ENCODE results near the gene ZNG1F. TPM values are rescaled to one million over a fixed set of nuclear protein-coding genes. Genes with fewer than 3 reads are reported as not detected.
"Not testable (repeated sequence)": the region's sequence is repeated elsewhere in the genome, so short reads cannot be mapped to it uniquely, and the experiment has no call there.

Gene ZNG1F
- total and polyA plus RNA-seq, 2 donors (not counting 1 experiment from before 2014, with no cell fraction given): 16.7 to 28.6 TPM

DNA sequence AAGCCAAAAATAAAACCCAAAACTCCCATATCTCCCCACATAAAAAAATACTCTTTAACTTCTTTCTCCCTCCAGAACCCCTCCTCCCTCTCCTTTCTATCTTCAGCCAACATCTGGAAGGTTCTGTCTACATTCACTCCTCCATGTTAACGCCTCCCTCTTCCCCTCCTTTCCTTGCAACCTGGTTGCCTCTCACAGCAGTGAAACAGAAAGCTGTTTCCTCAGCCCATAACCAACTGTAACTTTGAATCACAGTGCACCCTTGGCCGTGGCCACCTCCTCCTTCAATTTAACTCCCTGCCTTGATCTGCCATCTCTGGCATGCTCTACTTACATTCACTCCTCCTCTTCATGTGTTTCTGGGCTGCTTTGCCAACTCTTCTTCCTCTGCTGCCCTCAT lies 94.1 kb downstream of the ZNG1F start:
- H3K4me1 ChIP-seq (ENCODE audit: control insufficient read depth in 2 of 2, insufficient read depth in 2 of 2, low read length in 2 of 2); ATAC-seq (ENCODE audit: low read depth); H4K20me1 ChIP-seq (ENCODE audit: control insufficient read depth, insufficient read depth, low read length, poor library complexity, severe bottlenecking); H3K27ac Mint-ChIP-seq; H3K4me2 ChIP-seq (replicated peaks; ENCODE audit: low read depth, low read length, poor library complexity, severe bottlenecking); H3K27me3 ChIP-seq (replicated peaks in 1 of 4; ENCODE audit: control extremely low read depth in 1 of 4, control insufficient read depth in 3 of 4, insufficient read depth in 4 of 4, low read length in 3 of 4); CTCF ChIA-PET; H3K4me3 Mint-ChIP-seq; H2AFZ ChIP-seq (ENCODE audit: insufficient read depth, low read depth, low read length, poor library complexity, severe bottlenecking); H3K9me3 Mint-ChIP-seq (ENCODE audit: insufficient read depth); H3K9ac ChIP-seq (ENCODE audit: low read length); H3K4me1 Mint-ChIP-seq; POLR2A ChIA-PET; H3K9me3 ChIP-seq (ENCODE audit: control extremely low read depth in 1 of 3, control insufficient read depth in 2 of 3, insufficient read depth in 1 of 3, low read length in 2 of 3); intact Hi-C loops (cut with micrococcal nuclease); H3K79me2 ChIP-seq (ENCODE audit: control insufficient read depth, insufficient read depth, low read length); DNase-seq; H3K4me3 ChIP-seq (ENCODE audit: control extremely low read depth in 1 of 5, extremely low read depth in 1 of 5, insufficient read depth in 1 of 5, low read depth in 2 of 5, low read length in 4 of 5); H3K27ac ChIP-seq (ENCODE audit: low read length in 2 of 2); H3K36me3 ChIP-seq (replicated peaks in 1 of 2; ENCODE audit: control extremely low read depth in 1 of 2, control insufficient read depth in 1 of 2, extremely low read depth in 1 of 2, insufficient read depth in 2 of 2, low read length in 1 of 2); H3K27me3 Mint-ChIP-seq: not testable (repeated sequence)
- no CpG with 5 or more reads among the region's 2 CpGs for WGBS (ENCODE audit: insufficient coverage)

DNA sequence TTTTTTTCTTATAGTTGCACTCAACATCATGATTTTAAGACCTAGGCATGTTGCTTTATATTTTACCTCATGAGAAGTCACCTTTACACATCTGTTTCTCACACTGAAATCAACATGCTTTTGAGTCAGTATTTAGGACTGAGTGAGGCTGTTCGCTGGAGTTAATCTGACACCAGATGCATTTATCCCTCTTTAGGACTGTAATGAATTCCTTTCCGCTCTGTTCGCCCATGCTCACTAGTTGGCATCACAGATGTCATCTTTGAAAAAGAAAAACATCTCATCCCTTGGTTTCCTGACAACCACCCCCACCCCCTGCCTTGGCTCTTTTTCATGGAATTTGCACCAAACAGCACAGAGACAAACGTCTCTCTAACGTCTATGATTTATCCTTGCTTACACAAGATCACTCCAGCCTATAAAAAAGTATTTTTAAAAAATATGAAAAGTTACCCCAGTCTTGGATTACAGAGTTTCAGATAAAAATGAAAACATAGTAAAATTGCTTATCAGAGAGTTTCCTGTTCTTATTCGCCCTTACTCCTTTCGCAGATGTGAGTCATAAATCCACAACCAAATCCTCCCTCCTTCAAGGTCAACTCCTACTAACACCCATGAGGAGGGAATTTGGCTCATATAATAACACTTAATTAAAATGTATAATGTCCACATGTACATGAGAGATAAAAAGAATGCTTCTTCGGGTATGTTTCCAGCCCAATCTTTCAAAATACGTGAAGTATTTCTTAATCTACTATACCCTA lies 94.9 kb downstream of the ZNG1F start:
- H2AFZ ChIP-seq (ENCODE audit: insufficient read depth, low read depth, low read length, poor library complexity, severe bottlenecking); H3K9me3 Mint-ChIP-seq (ENCODE audit: insufficient read depth); H3K9ac ChIP-seq (ENCODE audit: low read length); H3K36me3 ChIP-seq (replicated peaks in 1 of 2; ENCODE audit: control extremely low read depth in 1 of 2, control insufficient read depth in 1 of 2, extremely low read depth in 1 of 2, insufficient read depth in 2 of 2, low read length in 1 of 2); intact Hi-C loops (cut with micrococcal nuclease); H3K9me3 ChIP-seq (ENCODE audit: control extremely low read depth in 1 of 3, control insufficient read depth in 2 of 3, insufficient read depth in 1 of 3, low read length in 2 of 3); H3K27ac ChIP-seq (ENCODE audit: low read length in 2 of 2); DNase-seq; CTCF ChIA-PET; POLR2A ChIA-PET; H3K4me3 ChIP-seq (ENCODE audit: control extremely low read depth in 1 of 5, extremely low read depth in 1 of 5, insufficient read depth in 1 of 5, low read depth in 2 of 5, low read length in 4 of 5); H3K27me3 Mint-ChIP-seq; H3K4me3 Mint-ChIP-seq; H4K20me1 ChIP-seq (ENCODE audit: control insufficient read depth, insufficient read depth, low read length, poor library complexity, severe bottlenecking); H3K4me1 ChIP-seq (ENCODE audit: control insufficient read depth in 2 of 2, insufficient read depth in 2 of 2, low read length in 2 of 2); H3K27ac Mint-ChIP-seq; ATAC-seq (ENCODE audit: low read depth); H3K4me1 Mint-ChIP-seq; H3K4me2 ChIP-seq (replicated peaks; ENCODE audit: low read depth, low read length, poor library complexity, severe bottlenecking); H3K79me2 ChIP-seq (ENCODE audit: control insufficient read depth, insufficient read depth, low read length); H3K27me3 ChIP-seq (replicated peaks in 1 of 4; ENCODE audit: control extremely low read depth in 1 of 4, control insufficient read depth in 3 of 4, insufficient read depth in 4 of 4, low read length in 3 of 4): not testable (repeated sequence)
- WGBS (ENCODE audit: insufficient coverage): no CpG with 5 or more reads among the region's 9 CpGs

DNA sequence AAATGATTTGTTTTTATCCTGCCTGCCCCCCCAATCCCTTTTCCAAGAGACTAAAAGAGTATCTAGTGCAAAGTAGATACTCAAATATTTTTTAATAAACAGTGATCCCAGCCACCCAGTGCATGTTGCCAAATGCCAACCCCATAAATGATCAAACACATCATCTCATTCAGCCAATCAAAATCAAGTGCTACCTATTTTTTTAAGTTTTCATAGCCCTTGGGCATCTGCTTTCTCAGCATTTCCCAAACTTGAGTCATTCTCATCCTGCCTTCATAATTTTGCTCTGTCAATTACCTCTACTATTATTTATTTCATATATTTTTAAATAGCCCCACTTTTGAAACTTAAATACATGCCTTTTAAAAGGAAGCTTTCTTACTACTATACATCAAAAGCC lies 98.2 kb downstream of the ZNG1F start:
- H3K4me3 Mint-ChIP-seq; H3K27ac ChIP-seq (ENCODE audit: low read length in 2 of 2); H3K4me2 ChIP-seq (replicated peaks; ENCODE audit: low read depth, low read length, poor library complexity, severe bottlenecking); H3K79me2 ChIP-seq (ENCODE audit: control insufficient read depth, insufficient read depth, low read length); DNase-seq; CTCF ChIA-PET; H3K27ac Mint-ChIP-seq; H2AFZ ChIP-seq (ENCODE audit: insufficient read depth, low read depth, low read length, poor library complexity, severe bottlenecking); H3K27me3 ChIP-seq (replicated peaks in 1 of 4; ENCODE audit: control extremely low read depth in 1 of 4, control insufficient read depth in 3 of 4, insufficient read depth in 4 of 4, low read length in 3 of 4); H3K4me3 ChIP-seq (ENCODE audit: control extremely low read depth in 1 of 5, extremely low read depth in 1 of 5, insufficient read depth in 1 of 5, low read depth in 2 of 5, low read length in 4 of 5); H3K27me3 Mint-ChIP-seq; H4K20me1 ChIP-seq (ENCODE audit: control insufficient read depth, insufficient read depth, low read length, poor library complexity, severe bottlenecking); intact Hi-C loops (cut with micrococcal nuclease); H3K9ac ChIP-seq (ENCODE audit: low read length); H3K4me1 ChIP-seq (ENCODE audit: control insufficient read depth in 2 of 2, insufficient read depth in 2 of 2, low read length in 2 of 2); H3K36me3 ChIP-seq (replicated peaks in 1 of 2; ENCODE audit: control extremely low read depth in 1 of 2, control insufficient read depth in 1 of 2, extremely low read depth in 1 of 2, insufficient read depth in 2 of 2, low read length in 1 of 2); H3K9me3 Mint-ChIP-seq (ENCODE audit: insufficient read depth); H3K4me1 Mint-ChIP-seq; H3K9me3 ChIP-seq (ENCODE audit: control extremely low read depth in 1 of 3, control insufficient read depth in 2 of 3, insufficient read depth in 1 of 3, low read length in 2 of 3); POLR2A ChIA-PET; ATAC-seq (ENCODE audit: low read depth): not testable (repeated sequence)

DNA sequence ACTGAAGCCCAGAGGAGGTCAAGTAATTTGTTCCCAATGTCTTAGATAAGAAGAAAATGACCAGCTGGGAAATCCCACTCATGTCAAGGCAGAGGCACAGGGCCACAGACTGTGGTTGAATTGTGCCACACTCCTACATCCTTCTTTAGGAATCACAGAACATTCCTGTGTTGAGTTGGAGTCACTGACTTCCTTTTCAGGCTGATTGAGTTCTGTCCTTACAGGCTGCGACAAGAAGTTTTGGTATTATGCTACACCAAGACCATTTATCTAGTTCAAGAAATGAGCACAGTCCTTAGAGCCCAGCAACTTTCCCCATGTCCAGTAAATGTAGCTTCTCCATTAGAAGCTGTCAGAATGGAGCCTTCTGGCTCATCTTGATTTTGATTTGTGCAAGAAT lies 98.7 kb downstream of the ZNG1F start:
- WGBS (ENCODE audit: insufficient coverage): no CpG with 5 or more reads among the region's 1 CpG
- H3K9me3 Mint-ChIP-seq (ENCODE audit: insufficient read depth); H3K4me3 ChIP-seq (ENCODE audit: control extremely low read depth in 1 of 5, extremely low read depth in 1 of 5, insufficient read depth in 1 of 5, low read depth in 2 of 5, low read length in 4 of 5); POLR2A ChIA-PET; DNase-seq; H3K27ac Mint-ChIP-seq; ATAC-seq (ENCODE audit: low read depth); H3K27me3 ChIP-seq (replicated peaks in 1 of 4; ENCODE audit: control extremely low read depth in 1 of 4, control insufficient read depth in 3 of 4, insufficient read depth in 4 of 4, low read length in 3 of 4); H3K4me2 ChIP-seq (replicated peaks; ENCODE audit: low read depth, low read length, poor library complexity, severe bottlenecking); H4K20me1 ChIP-seq (ENCODE audit: control insufficient read depth, insufficient read depth, low read length, poor library complexity, severe bottlenecking); intact Hi-C loops (cut with micrococcal nuclease); H3K27ac ChIP-seq (ENCODE audit: low read length in 2 of 2); H3K4me1 ChIP-seq (ENCODE audit: control insufficient read depth in 2 of 2, insufficient read depth in 2 of 2, low read length in 2 of 2); H3K36me3 ChIP-seq (replicated peaks in 1 of 2; ENCODE audit: control extremely low read depth in 1 of 2, control insufficient read depth in 1 of 2, extremely low read depth in 1 of 2, insufficient read depth in 2 of 2, low read length in 1 of 2); H3K4me3 Mint-ChIP-seq; H3K27me3 Mint-ChIP-seq; H2AFZ ChIP-seq (ENCODE audit: insufficient read depth, low read depth, low read length, poor library complexity, severe bottlenecking); H3K4me1 Mint-ChIP-seq; H3K79me2 ChIP-seq (ENCODE audit: control insufficient read depth, insufficient read depth, low read length); CTCF ChIA-PET; H3K9me3 ChIP-seq (ENCODE audit: control extremely low read depth in 1 of 3, control insufficient read depth in 2 of 3, insufficient read depth in 1 of 3, low read length in 2 of 3); H3K9ac ChIP-seq (ENCODE audit: low read length): not testable (repeated sequence)

All from B cell (primary cell).